Upper lobe of right lung (tissue), 1 donor: Measurements from ENCODE around the gene PCDHGB2. TPM values are rescaled to one million over a fixed set of nuclear protein-coding genes. Genes with fewer than 3 reads are reported as not detected.
"Not testable (repeated sequence)": the region's sequence is repeated elsewhere in the genome, so short reads cannot be mapped to it uniquely, and the experiment has no call there.

Source experiments
- ATAC-seq: fragments of 200-7000 bp; cut with Tn5 transposase; one replicate; pipeline ENCODE4 v1.9.1; 2020; ENCODE audit warnings: mild to moderate bottlenecking, moderate library complexity
- DNase-seq: peaks from one replicate; pipeline ENCODE4 v3.0.0-alpha.2; 2020
- H3K27ac ChIP-seq: fragments of 200-600 bp; one replicate; pipeline ENCODE4 v1.8.0; 2022
- H3K27me3 ChIP-seq: fragments of 200-600 bp; one replicate; pipeline ENCODE4 v1.8.0; 2022; ENCODE audit warnings: mild to moderate bottlenecking
- H3K36me3 ChIP-seq: fragments of 200-600 bp; one replicate; pipeline ENCODE4 v1.8.0; 2022
- H3K4me1 ChIP-seq: fragments of 200-600 bp; one replicate; pipeline ENCODE4 v1.8.0; 2022
- H3K4me3 ChIP-seq: fragments of 200-600 bp; one replicate; pipeline ENCODE4 v1.8.0; 2022; ENCODE audit warnings: mild to moderate bottlenecking
- H3K9me3 ChIP-seq: fragments of 200-600 bp; one replicate; pipeline ENCODE4 v1.8.0; 2022
- intact Hi-C: fragments of 100-400 bp; cut with DNase I; formaldehyde crosslinking; loops from one replicate; pipeline ENCODE4 v1.11.0; 2022
- total RNA-seq: library from RNA; stranded (reverse); fragmentation: NEBNext Ultra II Directional; extraction: Animal tissue kit (Norgen Biotek cat#: 25700); gene quantifications from one replicate; pipeline ENCODE4 v1.2.1, GENCODE V29; 2021
- TF ChIP-seq, protein P1 (sequence below): fragments of 200-600 bp; IDR thresholded peaks from one replicate; pipeline ENCODE4 v1.8.0; 2022; ENCODE audit warnings: antibody characterized with exemption
- donor health status: DM: no; HTN: yes; CAD: no; lungs with severe emphysema.

PCDHGB2 gene
- total RNA-seq, 1 donor from 2014 or later, result 3.8 TPM

DNA sequence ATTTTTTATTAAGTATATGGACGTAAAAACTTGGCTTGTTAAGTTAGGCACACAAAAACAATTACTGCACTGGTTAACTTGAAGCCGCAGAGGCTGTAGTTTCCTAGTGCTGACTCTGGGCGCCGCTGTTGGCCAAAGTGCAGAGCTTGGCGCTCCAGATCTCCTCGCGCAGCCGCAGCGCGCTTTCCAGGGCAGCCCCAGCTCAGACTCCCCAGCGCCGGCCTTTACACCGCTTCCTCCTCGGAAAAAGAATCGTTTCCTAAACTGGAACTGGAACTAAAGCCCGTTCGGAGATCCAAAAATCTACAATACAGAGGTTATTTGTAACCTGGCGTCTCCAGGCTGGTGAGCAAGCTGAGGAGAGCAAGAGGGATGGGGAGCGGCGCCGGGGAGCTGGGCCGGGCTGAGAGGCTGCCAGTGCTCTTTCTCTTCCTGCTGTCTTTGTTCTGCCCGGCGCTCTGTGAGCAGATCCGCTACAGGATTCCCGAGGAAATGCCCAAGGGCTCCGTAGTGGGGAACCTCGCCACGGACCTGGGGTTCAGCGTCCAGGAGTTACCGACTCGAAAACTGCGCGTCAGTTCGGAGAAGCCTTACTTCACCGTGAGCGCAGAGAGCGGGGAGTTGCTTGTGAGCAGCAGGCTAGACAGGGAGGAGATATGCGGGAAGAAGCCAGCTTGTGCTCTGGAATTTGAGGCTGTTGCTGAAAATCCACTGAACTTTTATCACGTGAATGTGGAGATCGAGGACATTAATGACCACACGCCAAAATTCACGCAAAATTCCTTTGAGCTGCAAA, 38.2 kb downstream of the PCDHGB2 start, which contains the start of gene PCDHGB5:
TSS of gene PCDHGB5 (plus strand) at position 192 of the 796 bp plus-strand sequence. CDS start at position 373, 181 bp downstream.
- H3K4me1 ChIP-seq, intact Hi-C loops, H3K27ac ChIP-seq, H3K36me3 ChIP-seq: not testable (repeated sequence)
- DNase-seq, result peak; percentile 76
- Histone ChIP-seq H3K4me3 (peak within 1 kb of the TSS; percentile 37), H3K9me3 (peaks cover 21% of the 10 kb centered on the region), H3K27me3 (peaks cover 16% of the 10 kb centered on the region)
- peak; percentile 97 for ATAC-seq
- TF ChIP-seq, protein P1, sequence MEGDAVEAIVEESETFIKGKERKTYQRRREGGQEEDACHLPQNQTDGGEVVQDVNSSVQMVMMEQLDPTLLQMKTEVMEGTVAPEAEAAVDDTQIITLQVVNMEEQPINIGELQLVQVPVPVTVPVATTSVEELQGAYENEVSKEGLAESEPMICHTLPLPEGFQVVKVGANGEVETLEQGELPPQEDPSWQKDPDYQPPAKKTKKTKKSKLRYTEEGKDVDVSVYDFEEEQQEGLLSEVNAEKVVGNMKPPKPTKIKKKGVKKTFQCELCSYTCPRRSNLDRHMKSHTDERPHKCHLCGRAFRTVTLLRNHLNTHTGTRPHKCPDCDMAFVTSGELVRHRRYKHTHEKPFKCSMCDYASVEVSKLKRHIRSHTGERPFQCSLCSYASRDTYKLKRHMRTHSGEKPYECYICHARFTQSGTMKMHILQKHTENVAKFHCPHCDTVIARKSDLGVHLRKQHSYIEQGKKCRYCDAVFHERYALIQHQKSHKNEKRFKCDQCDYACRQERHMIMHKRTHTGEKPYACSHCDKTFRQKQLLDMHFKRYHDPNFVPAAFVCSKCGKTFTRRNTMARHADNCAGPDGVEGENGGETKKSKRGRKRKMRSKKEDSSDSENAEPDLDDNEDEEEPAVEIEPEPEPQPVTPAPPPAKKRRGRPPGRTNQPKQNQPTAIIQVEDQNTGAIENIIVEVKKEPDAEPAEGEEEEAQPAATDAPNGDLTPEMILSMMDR, result peak; percentile 59

DNA sequence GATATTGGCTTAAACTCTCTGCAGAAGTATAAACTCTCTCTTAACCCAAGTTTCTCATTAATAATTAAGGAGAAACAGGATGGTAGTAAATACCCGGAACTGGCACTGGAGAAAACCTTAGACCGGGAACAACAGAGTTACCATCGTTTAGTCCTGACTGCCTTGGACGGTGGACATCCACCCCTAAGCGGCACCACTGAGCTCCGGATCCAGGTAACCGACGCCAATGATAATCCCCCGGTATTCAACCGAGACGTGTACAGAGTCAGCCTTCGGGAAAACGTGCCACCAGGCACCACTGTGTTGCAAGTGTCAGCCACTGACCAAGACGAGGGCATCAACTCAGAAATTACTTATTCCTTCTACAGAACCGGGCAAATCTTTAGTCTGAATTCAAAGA, 38.8 kb downstream of the PCDHGB2 start:
- H3K27ac ChIP-seq, result no peak overlapping the region
- DNase-seq, result no peak
- H3K27me3 ChIP-seq, result peaks cover 14% of the 10 kb centered on the region
- intact Hi-C loops, result no loop called here
- H3K4me1 ChIP-seq, result no peaks in the 10 kb centered on the region
- TF ChIP-seq, protein P1, result no peak
- peaks cover 18% of the 10 kb centered on the region for H3K9me3 ChIP-seq
- H3K36me3 ChIP-seq, result no peaks in the 10 kb centered on the region
- ATAC-seq, result no peak
- no peak overlapping the region for H3K4me3 ChIP-seq

DNA sequence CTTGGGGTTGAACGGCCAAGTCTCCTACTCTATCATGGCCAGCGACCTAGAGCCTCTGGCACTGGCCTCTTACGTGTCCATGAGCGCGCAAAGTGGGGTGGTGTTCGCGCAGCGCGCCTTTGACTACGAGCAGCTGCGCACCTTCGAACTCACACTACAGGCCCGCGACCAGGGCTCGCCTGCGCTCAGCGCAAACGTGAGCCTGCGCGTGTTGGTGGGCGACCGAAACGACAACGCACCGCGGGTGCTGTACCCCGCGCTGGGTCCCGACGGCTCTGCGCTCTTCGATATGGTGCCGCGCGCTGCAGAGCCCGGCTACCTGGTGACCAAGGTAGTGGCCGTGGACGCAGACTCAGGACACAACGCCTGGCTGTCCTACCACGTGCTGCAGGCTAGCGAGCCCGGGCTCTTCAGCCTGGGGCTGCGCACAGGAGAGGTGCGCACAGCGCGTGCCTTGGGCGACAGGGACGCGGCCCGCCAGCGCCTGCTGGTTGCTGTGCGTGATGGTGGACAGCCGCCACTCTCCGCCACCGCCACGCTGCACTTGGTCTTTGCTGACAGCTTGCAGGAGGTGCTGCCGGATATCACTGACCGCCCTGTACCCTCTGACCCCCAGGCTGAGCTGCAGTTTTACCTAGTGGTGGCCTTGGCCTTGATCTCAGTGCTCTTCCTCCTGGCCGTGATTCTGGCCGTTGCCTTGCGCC, 39.9 kb downstream of the PCDHGB2 start:
- Histone ChIP-seq H3K36me3 (no peaks in the 10 kb centered on the region), H3K4me1 (no peaks in the 10 kb centered on the region), H3K4me3 (no peak overlapping the region), H3K9me3 (peaks cover 17% of the 10 kb centered on the region), H3K27ac (no peak overlapping the region), H3K27me3 (peaks cover 7% of the 10 kb centered on the region)
- intact Hi-C loops, result no loop called here
- DNase-seq (no peak), ATAC-seq (no peak)
- TF ChIP-seq, protein P1, result no peak

DNA sequence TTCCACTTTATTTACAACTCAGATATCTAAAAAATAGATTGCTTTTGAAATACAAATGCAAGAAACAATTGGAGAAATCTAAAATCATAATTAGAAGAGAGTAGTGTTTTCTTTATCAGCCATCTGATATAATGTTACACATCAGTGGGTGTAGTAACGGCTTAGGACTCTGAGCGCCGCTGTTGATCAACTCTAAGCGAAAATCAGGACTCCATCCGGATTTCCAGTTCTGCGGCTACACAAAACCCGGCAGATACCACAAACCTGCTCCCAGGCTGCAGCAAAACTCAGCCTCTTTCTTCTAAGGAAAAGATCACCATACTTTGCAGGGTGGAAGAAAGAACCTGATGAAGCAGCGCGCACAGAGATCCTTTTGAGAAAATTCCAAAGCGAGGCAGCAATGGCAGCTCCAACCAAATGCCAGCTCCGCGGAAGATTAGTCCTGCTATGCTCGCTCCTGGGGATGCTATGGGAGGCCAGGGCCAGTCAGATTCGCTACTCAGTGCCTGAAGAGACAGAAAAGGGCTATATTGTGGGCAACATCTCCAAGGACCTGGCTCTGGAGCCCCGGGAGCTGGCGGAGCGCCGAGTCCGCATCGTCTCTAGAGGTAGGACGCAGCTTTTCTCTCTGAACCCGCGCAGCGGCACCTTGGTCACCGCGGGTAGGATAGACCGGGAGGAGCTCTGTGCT, 42.9 kb downstream of the PCDHGB2 start, which contains the start of gene PCDHGA9:
TSS of gene PCDHGA9 (plus strand) at position 226 of the 691 bp plus-strand sequence. CDS start at position 401, 175 bp downstream.
- no peaks in the 10 kb centered on the region for H3K36me3 ChIP-seq
- peaks cover 22% of the 10 kb centered on the region for H3K9me3 ChIP-seq
- no peaks in the 10 kb centered on the region for H3K4me1 ChIP-seq
- H3K4me3 ChIP-seq, result peak within 1 kb of the TSS; percentile 25
- intact Hi-C loops, result no loop called here
- DNase-seq (no peak), ATAC-seq (peak; percentile 64)
- peaks cover 7% of the 10 kb centered on the region for H3K27me3 ChIP-seq
- TF ChIP-seq, protein P1, result peak; percentile 41
- no peak within 1 kb of the TSS for H3K27ac ChIP-seq

DNA sequence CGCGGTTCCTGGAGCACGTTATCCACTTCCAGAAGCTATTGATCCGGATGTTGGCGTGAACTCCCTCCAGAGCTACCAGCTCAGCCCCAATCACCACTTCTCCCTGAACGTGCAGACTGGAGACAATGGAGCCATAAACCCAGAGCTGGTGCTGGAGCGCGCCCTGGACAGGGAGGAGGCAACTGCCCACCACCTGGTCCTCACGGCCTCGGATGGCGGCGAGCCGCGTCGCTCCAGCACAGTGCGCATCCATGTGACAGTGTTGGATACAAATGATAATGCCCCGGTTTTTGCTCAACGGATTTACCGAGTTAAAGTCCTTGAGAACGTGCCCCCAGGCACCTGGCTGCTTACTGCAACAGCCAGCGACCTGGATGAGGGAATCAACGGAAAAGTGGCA, 43.6 kb downstream of the PCDHGB2 start:
- DNase-seq (no peak), ATAC-seq (no peak)
- TF ChIP-seq, protein P1, result no peak
- Histone ChIP-seq H3K27ac (no peak overlapping the region), H3K4me1 (no peaks in the 10 kb centered on the region), H3K9me3 (peaks cover 25% of the 10 kb centered on the region), H3K36me3 (no peaks in the 10 kb centered on the region), H3K4me3 (peak overlapping the region; percentile 25), H3K27me3 (peaks cover 7% of the 10 kb centered on the region)
- intact Hi-C loops, result no loop called here
